Measurements from ENCODE around the gene WNK2. TPM values are rescaled to one million over a fixed set of nuclear protein-coding genes. Genes with fewer than 3 reads are reported as not detected.
"Not testable (repeated sequence)": the region's sequence is repeated elsewhere in the genome, so short reads cannot be mapped to it uniquely, and the experiment has no call there.

WNK2 gene
- total RNA-seq, 2 donors from 2014 or later, result 34.8 to 39.5 TPM

- intact Hi-C loops (cut with DNase I), result no loop called here
- DNase-seq (ENCODE audit: low spot score), result no peak
Measured at GRCh38 chr9:93326654-93327053, 142.7 kb downstream of the WNK2 start.

DNA sequence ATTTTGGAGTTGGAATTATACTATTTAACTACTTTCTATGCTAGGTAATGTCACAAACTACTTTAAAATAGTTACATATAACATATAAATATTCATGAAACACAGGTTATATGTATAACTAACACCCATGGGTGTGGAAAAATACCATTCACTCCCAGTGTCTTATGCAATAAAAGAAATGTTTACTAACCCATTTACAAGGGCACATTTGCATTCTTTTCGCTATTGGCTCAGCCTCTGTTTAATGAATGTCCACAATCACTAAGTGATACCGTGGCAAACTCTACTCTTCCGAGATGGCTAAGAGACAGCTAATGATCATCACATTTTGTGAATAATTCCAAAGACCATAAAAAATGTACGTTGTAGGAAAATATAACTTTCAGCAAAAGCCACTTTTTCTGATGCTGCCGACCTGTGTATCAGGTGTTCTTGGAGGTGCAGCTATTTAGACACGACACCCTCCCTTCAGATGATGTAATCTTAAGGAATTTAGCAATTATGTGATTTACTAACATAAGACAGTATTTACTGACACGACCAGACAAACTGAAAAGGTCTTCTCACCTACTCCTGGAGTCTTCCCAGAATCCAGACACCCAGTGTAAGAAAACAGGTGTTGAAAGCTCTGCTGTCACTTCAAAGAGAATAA lies 145.8 kb downstream of the WNK2 start:
- DNase-seq (ENCODE audit: low spot score), result no peak
- intact Hi-C loops (cut with DNase I), result no loop called here

- intact Hi-C loops (cut with DNase I), result no loop called here
- no peak for DNase-seq (ENCODE audit: low spot score)
Measured at GRCh38 chr9:93332317-93332716, 148.4 kb downstream of the WNK2 start.

- intact Hi-C loops (cut with DNase I), result no loop called here
- no peak for DNase-seq (ENCODE audit: low spot score)
Measured at GRCh38 chr9:93336720-93337119, 152.8 kb downstream of the WNK2 start.

GRCh38 chr9:93338196-93338595 lies 154.3 kb downstream of the WNK2 start:
- DNase-seq (ENCODE audit: low spot score), result not testable (repeated sequence)

GRCh38 chr9:93340091-93340490 lies 156.2 kb downstream of the WNK2 start:
- DNase-seq (ENCODE audit: low spot score), result no peak
- intact Hi-C loops (cut with DNase I), result no loop called here

More at GRCh38 chr9:93338196-93338595, 154.3 kb downstream of the WNK2 start:
- intact Hi-C loops (cut with DNase I), result not testable (repeated sequence)

GRCh38 chr9:93341820-93342219 lies 157.9 kb downstream of the WNK2 start:
- intact Hi-C loops (cut with DNase I); DNase-seq (ENCODE audit: low spot score): not testable (repeated sequence)

GRCh38 chr9:93342428-93342827 lies 158.5 kb downstream of the WNK2 start:
- DNase-seq (ENCODE audit: low spot score); intact Hi-C loops (cut with DNase I): not testable (repeated sequence)

DNA sequence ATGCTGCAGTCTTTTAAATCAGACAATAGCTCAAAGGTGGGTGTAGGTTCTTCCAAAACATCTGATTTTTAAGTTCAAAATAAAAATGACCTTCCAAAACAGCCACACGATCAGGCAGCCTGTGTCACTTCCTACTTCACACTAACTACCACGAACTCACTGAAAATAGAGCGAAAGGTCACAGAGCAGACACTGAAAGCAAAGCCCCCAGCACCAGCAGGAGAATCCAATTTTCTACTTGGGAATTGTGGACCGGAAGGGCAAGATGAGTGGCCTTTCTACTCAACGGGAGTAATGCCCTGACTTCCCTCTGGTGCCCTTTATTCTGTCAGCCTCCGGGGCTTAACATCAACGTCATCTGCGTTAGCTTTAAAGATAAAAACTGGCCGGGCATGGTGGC lies 159.7 kb downstream of the WNK2 start:
- DNase-seq (ENCODE audit: low spot score), result no peak
- intact Hi-C loops (cut with DNase I), result no loop called here

DNA sequence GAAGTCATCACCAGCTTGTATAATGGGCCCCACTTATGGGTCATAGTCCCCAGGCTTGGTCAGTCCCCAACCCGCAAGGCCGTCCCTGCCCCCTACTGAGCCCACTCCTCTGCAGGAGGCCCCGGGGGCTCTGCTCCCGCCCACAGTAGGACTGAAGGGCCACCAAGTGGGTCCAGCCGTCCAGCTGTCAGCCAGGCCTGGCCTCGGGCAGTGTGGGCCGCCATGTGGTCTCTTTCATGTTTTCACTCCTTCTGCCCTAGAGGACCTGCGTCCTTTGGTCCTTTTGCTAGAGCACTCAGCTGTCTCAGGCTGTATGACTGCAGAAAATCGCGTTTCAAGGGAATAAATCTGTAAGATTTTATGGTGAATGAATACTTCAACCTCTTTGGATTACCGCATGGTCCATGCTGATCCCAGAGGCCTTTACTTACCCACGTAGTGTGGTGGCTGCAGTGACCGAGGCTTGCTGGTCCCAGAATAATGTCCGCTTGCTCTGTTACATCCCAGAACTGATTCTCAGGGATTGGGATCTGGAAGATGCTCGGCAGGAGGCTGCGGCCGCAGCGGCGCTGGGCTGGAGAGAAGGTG lies 161.8 kb downstream of the WNK2 start:
- DNase-seq (ENCODE audit: low spot score), result no peak
- intact Hi-C loops (cut with DNase I), result no loop called here

DNA sequence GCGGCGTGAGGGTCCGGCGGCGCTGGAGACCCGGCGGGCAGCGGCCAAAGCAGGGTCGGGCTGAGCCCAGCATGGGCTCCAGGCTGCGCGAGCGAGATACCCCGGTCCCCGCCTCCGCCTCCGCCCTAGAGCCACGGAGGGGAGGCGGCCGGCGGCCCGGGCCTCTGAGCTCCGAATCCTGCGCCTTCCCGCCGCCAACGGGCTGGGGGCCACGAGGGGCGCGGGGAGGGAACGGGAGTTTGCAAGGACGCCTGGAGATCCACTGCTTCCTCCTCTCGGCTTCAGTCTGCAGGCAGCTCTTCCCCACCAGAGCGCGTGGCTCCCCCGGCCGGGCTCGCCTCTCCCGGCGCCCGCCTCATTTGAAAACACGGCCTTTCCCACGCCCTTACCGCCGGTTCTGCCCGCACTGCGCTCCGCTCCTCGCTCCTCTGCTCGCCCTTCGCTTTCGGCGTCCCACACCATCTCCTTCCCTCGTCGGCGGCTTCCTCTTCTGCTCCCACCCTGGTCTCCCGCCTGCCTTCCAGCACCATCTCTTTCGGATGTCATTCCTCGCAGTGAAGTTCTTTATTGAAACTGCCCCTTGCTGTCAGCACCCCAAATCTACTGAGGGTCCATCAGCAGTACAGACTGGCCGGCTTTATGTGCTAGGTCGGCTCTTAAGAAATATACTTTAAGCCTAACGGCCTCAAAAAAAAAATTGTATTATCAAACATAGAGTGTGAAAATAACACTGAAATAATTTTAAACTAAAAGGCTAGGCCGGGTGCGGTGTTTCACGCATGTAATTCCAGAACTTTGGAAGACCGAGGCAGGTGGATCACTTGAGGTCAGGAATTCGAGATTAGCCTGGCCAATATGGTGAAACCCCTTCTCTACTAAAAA lies 162.5 kb downstream of the WNK2 start:
- no peak for DNase-seq (ENCODE audit: low spot score)
- intact Hi-C loops (cut with DNase I), result no loop called here

DNA sequence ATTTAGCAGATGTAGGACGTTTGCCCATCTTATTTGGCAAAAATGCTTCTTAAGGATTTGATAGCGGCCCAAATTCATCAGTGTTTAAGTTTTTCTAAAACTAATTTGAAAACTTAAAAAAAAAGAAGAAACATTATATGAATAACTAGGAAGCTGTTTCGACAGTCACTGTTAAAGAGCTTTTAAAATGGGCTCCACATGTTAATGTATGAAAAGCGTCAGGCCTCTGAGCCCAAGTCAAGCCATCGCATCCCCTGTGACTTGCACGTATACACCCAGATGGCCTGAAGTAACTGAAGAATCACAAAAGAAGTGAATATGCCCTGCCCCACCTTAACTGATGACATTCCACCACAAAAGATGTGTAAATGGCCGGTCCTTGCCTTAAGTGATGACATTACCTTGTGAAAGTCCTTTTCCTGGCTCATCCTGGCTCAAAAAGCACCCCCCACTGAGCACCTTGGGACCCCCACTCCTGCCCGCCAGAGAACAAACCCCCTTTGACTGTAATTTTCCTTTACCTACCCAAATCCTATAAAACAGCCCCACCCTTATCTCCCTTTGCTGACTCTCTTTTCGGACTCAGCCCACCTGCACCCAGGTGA lies 163.5 kb downstream of the WNK2 start:
- intact Hi-C loops (cut with DNase I); DNase-seq (ENCODE audit: low spot score): not testable (repeated sequence)

GRCh38 chr9:93353413-93354310 lies 169.7 kb downstream of the WNK2 start:
- intact Hi-C loops (cut with DNase I); DNase-seq (ENCODE audit: low spot score): not testable (repeated sequence)

DNA sequence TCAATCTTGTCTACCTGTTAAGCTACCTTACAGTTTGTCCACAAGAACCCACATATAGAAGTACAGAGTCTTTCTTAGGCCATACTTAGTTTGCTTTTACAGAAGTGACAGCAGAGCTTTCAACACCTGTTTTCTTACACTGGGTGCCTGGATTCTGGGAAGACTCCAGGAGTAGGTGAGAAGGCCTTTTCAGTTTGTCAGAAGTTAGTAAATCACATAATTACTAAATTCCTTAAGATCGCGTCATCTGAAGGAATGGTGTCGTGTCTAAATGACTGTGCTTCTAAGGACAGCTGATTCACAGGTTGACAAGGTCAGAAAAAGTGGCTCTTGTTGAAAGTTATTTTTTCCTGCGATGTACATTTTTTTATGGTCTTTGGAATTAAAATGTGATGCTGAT lies 170.5 kb downstream of the WNK2 start:
- DNase-seq (ENCODE audit: low spot score), result no peak
- intact Hi-C loops (cut with DNase I), result no loop called here

- intact Hi-C loops (cut with DNase I), result no loop called here
Measured at GRCh38 chr9:93355827-93356226, 171.9 kb downstream of the WNK2 start.

DNA sequence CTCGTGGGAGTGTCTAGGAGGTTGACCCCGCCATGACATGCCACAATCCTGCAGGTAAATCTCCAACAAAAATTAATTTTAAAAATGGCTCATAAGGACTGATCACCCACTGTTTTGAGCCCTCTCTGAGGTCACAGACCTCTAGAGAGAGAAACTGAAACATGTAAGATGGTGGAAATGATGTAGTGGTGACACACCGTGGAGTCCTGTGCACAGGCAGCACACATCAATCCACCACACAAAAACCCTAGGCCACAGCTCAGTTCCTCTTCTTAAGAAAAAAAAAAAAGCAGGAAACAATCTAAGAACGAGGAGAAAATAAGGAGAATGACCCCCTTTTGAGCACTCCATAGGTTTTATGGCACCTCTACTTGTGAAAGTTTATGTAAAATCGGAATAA lies 173.7 kb downstream of the WNK2 start:
- DNase-seq (ENCODE audit: low spot score), result no peak
- intact Hi-C loops (cut with DNase I), result no loop called here

More at GRCh38 chr9:93355827-93356226, 171.9 kb downstream of the WNK2 start:
- DNase-seq (ENCODE audit: low spot score), result no peak

DNA sequence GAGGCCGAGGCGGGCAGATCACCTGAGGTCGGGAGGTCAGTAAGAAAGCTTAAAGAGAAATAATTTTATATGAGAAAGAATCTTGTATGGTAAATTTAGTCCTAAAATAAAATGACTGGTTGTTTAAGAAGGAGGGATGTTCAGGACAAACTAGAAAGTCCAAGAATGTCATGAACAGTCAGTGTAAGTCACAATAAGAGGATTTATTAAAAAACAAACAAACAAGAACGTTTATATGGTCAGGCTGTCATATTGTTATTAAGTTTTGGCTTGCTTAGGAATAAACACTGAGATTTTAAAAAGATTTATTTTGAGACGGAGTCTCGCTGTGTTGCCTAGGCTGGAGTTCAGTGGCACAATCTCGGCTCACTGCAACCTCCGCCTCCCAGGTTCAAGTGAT lies 176.0 kb downstream of the WNK2 start:
- intact Hi-C loops (cut with DNase I); DNase-seq (ENCODE audit: low spot score): not testable (repeated sequence)

DNA sequence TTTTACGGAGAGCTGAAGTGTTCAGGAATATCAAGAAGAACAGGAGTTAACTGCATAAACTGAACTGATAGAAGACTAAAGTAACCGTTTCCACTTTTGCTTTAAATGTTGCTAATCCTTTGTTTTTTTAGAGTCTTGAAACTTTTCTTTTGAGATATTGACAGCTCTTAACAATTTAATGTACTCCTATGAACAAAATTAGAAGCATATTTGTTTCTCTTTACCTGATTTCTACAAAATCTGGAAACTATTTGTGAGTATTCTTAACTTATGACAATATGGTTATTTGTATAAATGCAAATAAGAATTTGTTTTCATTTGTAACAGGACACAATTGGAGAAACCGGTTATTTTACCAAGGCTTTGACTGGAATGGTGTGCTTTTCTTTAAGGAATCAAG lies 178.1 kb downstream of the WNK2 start:
- DNase-seq (ENCODE audit: low spot score), result no peak
- intact Hi-C loops (cut with DNase I), result no loop called here
